HuH-7.5 (cell line): ENCODE data around the gene FMC1.
A peak's percentile ranks its signal among the peaks of the same experiment; 100 is the strongest.
"Not testable (repeated sequence)": the region's sequence is repeated elsewhere in the genome, so short reads cannot be mapped to it uniquely, and the experiment has no call there.

Source experiments
- DNase-seq: peaks from one replicate; pipeline ENCODE4 v3.0.0; 2011; ENCODE audit warnings: low spot score

Gene FMC1

GRCh38 chr7:139341058-139341775, at the start of gene FMC1:
TSS of gene FMC1 (plus strand) at chr7:139341337. CDS start at chr7:139341385, 48 bp downstream.
- DNase-seq: peak; percentile 40

DNA sequence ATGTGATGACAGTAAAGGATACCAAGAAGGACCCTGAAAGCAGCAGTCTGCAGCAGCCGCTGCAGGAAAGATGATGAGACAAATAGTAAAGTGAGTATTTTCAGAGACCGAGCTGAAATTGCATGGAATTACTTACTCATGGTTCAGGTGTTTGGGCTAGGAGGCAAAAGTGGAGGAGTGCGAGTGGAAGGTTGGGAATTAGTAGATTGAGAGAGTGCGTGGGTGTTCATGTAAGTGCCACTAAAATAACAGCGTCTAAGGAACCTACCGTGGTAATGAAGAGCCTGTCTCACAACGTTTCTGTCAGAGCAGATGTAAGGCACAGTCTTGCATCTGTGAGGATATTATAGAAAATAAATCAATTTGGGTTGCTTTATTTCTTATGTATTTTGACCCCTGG, 48.3 kb upstream of the FMC1 start:
- DNase-seq: no peak

DNA sequence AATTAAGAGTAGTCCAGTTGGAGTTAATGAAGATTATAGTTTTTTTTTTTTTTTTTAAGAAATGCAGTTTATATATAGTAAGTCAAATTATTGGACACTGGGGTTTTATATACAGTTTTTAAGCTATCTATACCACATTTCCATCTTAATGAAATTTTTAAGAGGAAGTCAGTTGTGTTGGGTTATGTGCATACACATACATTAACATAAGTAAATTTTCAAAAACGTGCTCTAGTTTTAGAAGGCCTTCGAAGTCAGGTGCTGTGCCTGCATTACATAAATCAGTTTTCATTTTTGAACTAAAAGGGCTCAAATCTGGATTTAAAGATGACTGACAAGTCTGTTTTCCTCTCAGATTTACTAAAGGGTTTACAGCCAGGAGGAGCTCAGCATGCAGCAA, 47.6 kb upstream of the FMC1 start:
- no peak for DNase-seq

- DNase-seq: no peak
Observed at GRCh38 chr7:139294241-139294640, 46.9 kb upstream of the FMC1 start.

DNA sequence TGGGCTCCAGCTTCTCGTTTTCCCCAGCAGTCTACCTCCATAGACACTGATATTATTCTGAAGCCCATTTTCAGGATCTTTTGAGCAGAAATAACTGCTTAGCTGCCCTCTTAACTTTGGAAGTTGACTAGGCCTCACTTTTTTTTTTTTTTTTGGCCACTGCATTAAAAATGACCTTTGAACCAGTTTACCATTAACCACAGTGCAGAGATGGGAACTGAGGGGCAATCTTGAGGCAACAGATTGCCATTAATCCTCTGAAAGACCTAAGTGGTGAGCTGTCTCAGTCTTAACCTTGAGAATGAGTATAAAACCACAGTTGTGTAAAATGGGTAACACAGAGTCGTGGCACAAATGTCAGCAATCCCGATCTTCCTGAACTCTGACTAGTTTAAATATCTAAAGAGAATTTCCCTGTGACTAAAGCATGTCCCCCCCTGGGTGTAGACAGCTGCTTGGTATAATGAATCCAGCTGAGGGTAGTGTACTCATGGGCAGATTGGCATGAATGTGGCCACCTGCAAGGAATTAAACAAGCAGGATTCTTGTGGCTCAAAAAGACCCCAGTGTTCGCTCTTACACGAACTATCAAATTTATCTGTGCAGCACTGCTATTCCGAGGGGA, 46.1 kb upstream of the FMC1 start:
- DNase-seq: no peak

- DNase-seq: no peak
Observed at GRCh38 chr7:139297795-139298194, 43.3 kb upstream of the FMC1 start.

- DNase-seq: no peak
Observed at GRCh38 chr7:139299296-139299695, 41.8 kb upstream of the FMC1 start.

DNA sequence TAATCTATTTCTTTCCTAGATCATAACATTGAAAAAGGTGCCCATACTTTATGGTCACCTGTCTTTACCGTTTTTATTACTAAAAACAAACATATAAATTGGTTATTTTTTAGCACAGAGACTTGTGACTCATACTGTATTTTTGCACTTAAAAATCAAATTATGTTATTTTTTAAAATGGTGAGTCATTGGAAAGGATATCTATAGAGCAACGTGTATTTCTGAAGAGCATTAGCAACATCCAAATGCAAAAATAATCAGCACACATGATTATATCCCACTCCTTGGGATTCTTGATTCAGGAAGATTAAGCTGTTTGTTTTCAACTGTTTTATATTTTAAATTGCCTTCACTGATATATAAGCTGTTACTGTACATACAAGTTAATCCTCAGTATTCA, 40.7 kb upstream of the FMC1 start:
- DNase-seq: no peak

- no peak for DNase-seq
Observed at GRCh38 chr7:139304517-139304916, 36.6 kb upstream of the FMC1 start.

GRCh38 chr7:139317939-139318505, 23.1 kb upstream of the FMC1 start:
- no peak for DNase-seq

GRCh38 chr7:139321071-139321745, 19.9 kb upstream of the FMC1 start:
- DNase-seq: no peak

- not testable (repeated sequence) for DNase-seq
Observed at GRCh38 chr7:139324709-139325108, 16.4 kb upstream of the FMC1 start.

- no peak for DNase-seq
Observed at GRCh38 chr7:139328375-139328774, 12.8 kb upstream of the FMC1 start.

- DNase-seq: no peak
Observed at GRCh38 chr7:139329119-139329518, 12.0 kb upstream of the FMC1 start.

- no peak for DNase-seq
Observed at GRCh38 chr7:139330333-139331030, 10.7 kb upstream of the FMC1 start.

- DNase-seq: no peak
Observed at GRCh38 chr7:139332697-139333359, 8.3 kb upstream of the FMC1 start.

- not testable (repeated sequence) for DNase-seq
Observed at GRCh38 chr7:139333443-139333842, 7.7 kb upstream of the FMC1 start.

DNA sequence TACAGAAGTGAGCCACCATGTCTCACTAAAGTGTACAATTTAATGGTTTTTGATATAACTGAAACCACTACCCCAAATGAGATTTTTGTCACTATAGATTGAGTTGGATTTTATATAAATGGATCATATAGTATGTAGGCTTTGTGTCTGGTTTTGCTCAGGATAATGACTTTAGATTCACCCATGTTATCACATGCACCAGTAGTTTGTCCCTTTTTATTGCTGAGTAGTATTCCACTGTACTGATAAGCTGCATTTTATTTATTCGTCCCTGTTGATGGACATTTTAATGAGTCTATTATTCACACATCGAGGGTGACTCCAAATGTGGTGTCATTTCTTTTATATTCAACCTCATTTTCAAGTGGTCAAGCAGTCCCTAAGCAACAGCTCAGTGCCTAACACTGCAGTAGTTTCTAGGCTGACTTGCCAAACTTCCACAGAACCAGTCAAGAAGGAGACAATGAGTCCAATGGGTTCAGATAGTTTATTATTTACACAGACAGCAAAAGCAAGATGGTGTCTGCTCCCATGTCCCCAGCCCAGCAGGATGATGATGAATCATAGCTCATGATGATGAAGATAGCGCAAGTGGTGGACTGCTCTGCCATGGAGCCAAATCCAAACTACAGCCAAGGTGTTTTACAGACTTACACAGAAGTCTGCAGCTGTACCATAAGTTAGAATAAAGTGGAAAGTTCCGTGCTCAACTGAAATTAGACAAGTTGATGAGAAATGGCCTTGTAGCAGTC, 6.6 kb upstream of the FMC1 start:
- DNase-seq: no peak

DNA sequence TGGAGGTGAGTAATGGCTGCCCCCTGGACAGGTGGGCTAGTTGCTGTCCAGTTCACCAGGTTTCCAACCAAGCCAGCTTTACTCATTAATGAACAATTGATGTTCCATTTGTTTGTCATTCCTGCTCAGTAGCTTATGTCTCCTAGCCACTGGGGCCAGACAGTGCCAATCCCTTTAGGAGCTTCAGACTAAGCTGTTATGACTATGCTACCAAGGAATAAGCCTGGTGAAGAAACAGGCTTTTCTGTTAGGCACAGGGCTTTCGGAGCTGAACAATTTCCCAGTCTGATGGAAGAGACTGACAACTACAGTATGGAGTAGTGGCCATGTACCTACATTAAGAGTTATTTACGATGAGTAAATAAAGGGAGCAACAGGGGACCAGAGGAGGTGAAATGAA, 2.1 kb upstream of the FMC1 start:
- no peak for DNase-seq

- DNase-seq: no peak
Observed at GRCh38 chr7:139339698-139340036, 1.5 kb upstream of the FMC1 start.
